GM10248 (cell line): ENCODE data around the gene LMF1.

Source experiments
- CTCF ChIA-PET: fragments of 300-600 bp; sonication (Branson Sonifier 250); formaldehyde crosslinking; extraction: SDS; loops from one replicate; lab custom pipeline; 2021; ENCODE audit warnings: antibody characterized with exemption; lab: Yijun Ruan, JAX
- POLR2A ChIA-PET: fragments of 350-650 bp; sonication (Branson Sonifier 250); formaldehyde crosslinking; extraction: SDS; loops from one replicate; lab custom pipeline; 2020; ENCODE audit warnings: antibody characterized with exemption; lab: Yijun Ruan, JAX
- DNase-seq: peaks from one replicate; pipeline ENCODE4 v3.0.0; 2012; ENCODE audit errors: extremely low spot score
- CTCF ChIP-seq: IDR thresholded peaks from 2 replicates; pipeline ENCODE4 v1.5.1; 2012; ENCODE audit warnings: mild to moderate bottlenecking, low read depth; ENCODE audit errors: extremely low read depth, missing control alignments, control extremely low read depth

LMF1 gene

GRCh38 chr16:874366-875181, 96.2 kb downstream of the LMF1 start:
- DNase-seq: no peak
- ChIA-PET POLR2A (no interaction called here), CTCF (no interaction called here)
- TF ChIP-seq CTCF: no peak

GRCh38 chr16:873889-874288, 96.9 kb downstream of the LMF1 start:
- no peak for TF ChIP-seq CTCF
- DNase-seq: no peak
- CTCF ChIA-PET: no interaction called here
- POLR2A ChIA-PET: no interaction called here

- TF ChIP-seq CTCF: no peak
- ChIA-PET CTCF (no interaction called here), POLR2A (no interaction called here)
- no peak for DNase-seq
Observed at GRCh38 chr16:873243-873661, 97.5 kb downstream of the LMF1 start.

- CTCF ChIA-PET: no interaction called here
- TF ChIP-seq CTCF: no peak
- POLR2A ChIA-PET: no interaction called here
Observed at GRCh38 chr16:872436-873242, 98.1 kb downstream of the LMF1 start.

GRCh38 chr16:871562-872345, 99.0 kb downstream of the LMF1 start:
- DNase-seq: no peak
- POLR2A ChIA-PET: no interaction called here
- CTCF ChIA-PET: no interaction called here
- TF ChIP-seq CTCF: no peak

More at GRCh38 chr16:872436-873242, 98.1 kb downstream of the LMF1 start:
- no peak for DNase-seq
